Mucosa of gallbladder (tissue), 1 donor: ENCODE results near the gene ALPK3. TPM values are rescaled to one million over a fixed set of nuclear protein-coding genes. Genes with fewer than 3 reads are reported as not detected.

Experiments
- DNase-seq: peaks from one replicate; pipeline ENCODE4 v3.0.0-alpha.2; 2020; ENCODE audit warnings: low spot score
- total RNA-seq: library from RNA; stranded (reverse); gene quantifications from one replicate; pipeline ENCODE4 v1.2.1, GENCODE V29; 2021
- donor health status: DM: no; HTN: no; CAD: no.

ALPK3 gene
- total RNA-seq, result 7.6 TPM

GRCh38 chr15:84816694-84817465 lies at the start of gene ALPK3:
Gene ALPK3 (plus strand): TSS chr15:84817356. CDS start chr15:84817453, 97 bp downstream.
- DNase-seq, result no peak

GRCh38 chr15:84772031-84772430 lies 45.1 kb upstream of the ALPK3 start:
- no peak for DNase-seq

GRCh38 chr15:84772467-84772866 lies 44.7 kb upstream of the ALPK3 start:
- DNase-seq, result no peak

- DNase-seq, result no peak
Measured at GRCh38 chr15:84773716-84774115, 43.4 kb upstream of the ALPK3 start.

GRCh38 chr15:84775867-84776449 lies 41.2 kb upstream of the ALPK3 start:
- DNase-seq, result no peak

- no peak for DNase-seq
Measured at GRCh38 chr15:84778194-84778593, 39.0 kb upstream of the ALPK3 start.

GRCh38 chr15:84780492-84780891 lies 36.7 kb upstream of the ALPK3 start:
- DNase-seq, result no peak

GRCh38 chr15:84781495-84781894 lies 35.7 kb upstream of the ALPK3 start:
- no peak for DNase-seq

- no peak for DNase-seq
Measured at GRCh38 chr15:84782346-84782745, 34.8 kb upstream of the ALPK3 start.

- no peak for DNase-seq
Measured at GRCh38 chr15:84783493-84784251, 33.5 kb upstream of the ALPK3 start.

GRCh38 chr15:84784262-84784661 lies 32.9 kb upstream of the ALPK3 start:
- DNase-seq, result no peak

GRCh38 chr15:84785053-84785452 lies 32.1 kb upstream of the ALPK3 start:
- DNase-seq, result no peak

- DNase-seq, result no peak
Measured at GRCh38 chr15:84788500-84788899, 28.7 kb upstream of the ALPK3 start.

- no peak for DNase-seq
Measured at GRCh38 chr15:84789762-84790161, 27.4 kb upstream of the ALPK3 start.

GRCh38 chr15:84790676-84791075 lies 26.5 kb upstream of the ALPK3 start:
- DNase-seq, result no peak

- no peak for DNase-seq
Measured at GRCh38 chr15:84791763-84792162, 25.4 kb upstream of the ALPK3 start.

GRCh38 chr15:84793431-84794161 lies 23.6 kb upstream of the ALPK3 start:
- no peak for DNase-seq

- DNase-seq, result no peak
Measured at GRCh38 chr15:84794162-84794547, 23.0 kb upstream of the ALPK3 start.

GRCh38 chr15:84795186-84795585 lies 22.0 kb upstream of the ALPK3 start:
- no peak for DNase-seq

GRCh38 chr15:84797212-84797611 lies 19.9 kb upstream of the ALPK3 start:
- DNase-seq, result no peak

- DNase-seq, result no peak
Measured at GRCh38 chr15:84797801-84798200, 19.4 kb upstream of the ALPK3 start.

- DNase-seq, result no peak
Measured at GRCh38 chr15:84798436-84798946, 18.7 kb upstream of the ALPK3 start.
